Astrocyte (in vitro differentiated cells and primary cell): Measurements from ENCODE around the gene CD59. TPM values are rescaled to one million over a fixed set of nuclear protein-coding genes. Genes with fewer than 3 reads are reported as not detected.
"Not testable (repeated sequence)": the region's sequence is repeated elsewhere in the genome, so short reads cannot be mapped to it uniquely, and the experiment has no call there.

Experiments used
- DNase-seq: peaks from one replicate; pipeline ENCODE4 v3.0.0-alpha.2; 2010; ENCODE audit warnings: low read depth
- FAIRE-seq: peaks from 2 replicates; lab custom pipeline; 2011; peaks lifted over from hg19 to GRCh38; lab: Jason Lieb, UNC
- H2AFZ ChIP-seq: 2 replicates; pipeline ENCODE4 v1.6.0; 2012; ENCODE audit warnings: low read depth, low read length, inconsistent platforms
- H3K27ac ChIP-seq: 2 replicates; pipeline ENCODE4 v1.5.1; 2011; ENCODE audit warnings: low read depth, low read length, inconsistent platforms
- H3K27me3 ChIP-seq: 2 replicates; pipeline ENCODE4 v1.6.0; 2011; ENCODE audit warnings: low read length, inconsistent platforms; ENCODE audit not compliant: insufficient read depth
- H3K36me3 ChIP-seq: 2 replicates; pipeline ENCODE4 v1.5.1; 2011; ENCODE audit warnings: low read length, inconsistent platforms; ENCODE audit not compliant: insufficient read depth
- H3K4me1 ChIP-seq: 2 replicates; pipeline ENCODE4 v1.5.1; 2011; ENCODE audit warnings: low read length, inconsistent platforms; ENCODE audit not compliant: insufficient read depth
- H3K4me2 ChIP-seq: 2 replicates; pipeline ENCODE4 v1.6.0; 2012; ENCODE audit warnings: low read length, inconsistent platforms
- H3K4me3 ChIP-seq: 2 replicates; pipeline ENCODE4 v1.5.1; 2011; ENCODE audit warnings: low read depth, mild to moderate bottlenecking, low read length, inconsistent platforms; ENCODE audit not compliant: insufficient read depth
- H3K79me2 ChIP-seq: 2 replicates; pipeline ENCODE4 v1.6.0; 2012; ENCODE audit warnings: mild to moderate bottlenecking, low read length, inconsistent platforms; ENCODE audit not compliant: insufficient read depth
- H3K9ac ChIP-seq: 2 replicates; pipeline ENCODE4 v1.6.0; 2012; ENCODE audit warnings: mild to moderate bottlenecking, low read length, inconsistent platforms
- H3K9me3 ChIP-seq: 2 replicates; pipeline ENCODE4 v1.5.1; 2012; ENCODE audit warnings: low read depth, mild to moderate bottlenecking, low read length, inconsistent platforms; ENCODE audit not compliant: insufficient read depth
- H4K20me1 ChIP-seq: 2 replicates; pipeline ENCODE4 v1.6.0; 2012; ENCODE audit warnings: low read length, inconsistent platforms; ENCODE audit not compliant: insufficient read depth
- H3K27ac Mint-ChIP-seq: one replicate; pipeline ENCODE4 v1.8.0; 2021; ENCODE audit warnings: mild to moderate bottlenecking, mixed read lengths; ENCODE audit not compliant: unreplicated experiment
- H3K27me3 Mint-ChIP-seq: one replicate; pipeline ENCODE4 v1.8.0; 2021; ENCODE audit warnings: low read depth, mixed read lengths; ENCODE audit not compliant: unreplicated experiment
- H3K36me3 Mint-ChIP-seq: one replicate; pipeline ENCODE4 v1.8.0; 2021; ENCODE audit warnings: low read depth, mixed read lengths; ENCODE audit not compliant: unreplicated experiment
- H3K4me1 Mint-ChIP-seq: one replicate; pipeline ENCODE4 v1.8.0; 2021; ENCODE audit warnings: low read depth, mixed read lengths; ENCODE audit not compliant: unreplicated experiment
- H3K4me3 Mint-ChIP-seq: one replicate; pipeline ENCODE4 v1.8.0; 2021; ENCODE audit warnings: mild to moderate bottlenecking, moderate library complexity, mixed read lengths; ENCODE audit not compliant: unreplicated experiment
- H3K9me3 Mint-ChIP-seq: one replicate; pipeline ENCODE4 v1.8.0; 2021; ENCODE audit warnings: mild to moderate bottlenecking, mixed read lengths; ENCODE audit not compliant: unreplicated experiment
- EZH2 ChIP-seq: IDR thresholded peaks from 2 replicates; pipeline ENCODE4 v1.6.1; 2012; ENCODE audit warnings: mild to moderate bottlenecking, low read length, inconsistent platforms; ENCODE audit not compliant: insufficient read depth
- total RNA-seq: library from RNA; stranded (reverse); gene quantifications from 2 replicates; pipeline ENCODE4 v1.2.1, GENCODE V29; 2021
- TF ChIP-seq, protein P1 (sequence below): IDR thresholded peaks from 2 replicates; pipeline ENCODE4 v1.5.1; 2011; ENCODE audit warnings: low read depth, mild to moderate bottlenecking, inconsistent platforms, low read length, moderate library complexity; ENCODE audit not compliant: insufficient read depth

Gene CD59
- total RNA-seq, 1 donor from 2014 or later, result 587 TPM

DNA sequence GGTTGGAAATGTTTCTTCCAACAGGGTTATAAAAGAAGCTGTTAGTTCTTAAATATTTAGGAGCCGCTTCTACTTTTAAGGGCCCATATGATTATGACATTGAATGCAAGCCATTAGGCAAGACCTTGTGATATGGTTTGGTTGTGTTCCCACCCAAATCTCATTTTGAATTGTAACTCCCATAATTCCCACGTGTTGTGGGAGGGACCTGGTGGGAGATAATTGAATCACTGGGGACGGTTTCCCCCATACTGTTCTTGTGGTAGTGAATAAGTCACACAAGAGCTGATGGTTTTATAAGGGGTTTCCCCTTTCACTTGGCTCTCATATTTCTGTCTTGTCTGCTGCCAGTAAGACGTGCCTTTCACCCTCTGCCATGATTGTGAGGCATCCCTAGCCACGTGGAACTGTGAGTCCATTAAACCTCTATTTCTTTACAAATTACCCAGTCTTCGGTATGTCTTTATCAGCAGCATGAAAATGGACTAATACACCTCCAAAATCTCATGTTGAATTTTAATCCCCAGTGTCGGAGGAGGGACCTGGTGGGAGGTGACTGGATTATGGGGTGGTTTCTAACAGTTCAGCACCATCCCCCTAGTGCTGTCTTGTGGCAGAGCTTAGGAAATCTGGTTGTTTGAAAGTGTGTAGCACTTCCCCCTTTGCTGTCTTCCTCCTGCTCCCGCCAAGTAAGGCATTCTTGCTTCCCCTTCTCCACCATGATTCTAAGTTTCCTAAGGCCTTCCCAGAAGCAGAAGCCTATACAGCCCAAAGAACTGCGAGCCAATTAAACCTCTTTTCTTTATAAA is 4.3 kb downstream of the CD59 start:
- Mint-ChIP-seq H3K36me3 (peaks cover 18% of the 10 kb centered on the region), H3K4me3 (no peak overlapping the region), H3K9me3 (peaks cover 4% of the 10 kb centered on the region), H3K27ac (peak overlapping the region; percentile 79), H3K4me1 (peaks cover 36% of the 10 kb centered on the region), H3K27me3 (no peaks in the 10 kb centered on the region)
- FAIRE-seq (no peak), DNase-seq (peak; percentile 36)
- Histone ChIP-seq H3K27ac (no peak overlapping the region), H3K4me2 (peak overlapping the region; percentile 92), H2AFZ (no peak overlapping the region), H3K79me2 (peaks cover 90% of the 10 kb centered on the region), H3K9me3 (no peaks in the 10 kb centered on the region), H3K36me3 (peaks cover 22% of the 10 kb centered on the region), H3K4me3 (no peak overlapping the region), H3K27me3 (no peaks in the 10 kb centered on the region), H4K20me1 (peaks cover 63% of the 10 kb centered on the region), H3K4me1 (peaks cover 22% of the 10 kb centered on the region), H3K9ac (no peak overlapping the region)
- TF ChIP-seq, protein P1, sequence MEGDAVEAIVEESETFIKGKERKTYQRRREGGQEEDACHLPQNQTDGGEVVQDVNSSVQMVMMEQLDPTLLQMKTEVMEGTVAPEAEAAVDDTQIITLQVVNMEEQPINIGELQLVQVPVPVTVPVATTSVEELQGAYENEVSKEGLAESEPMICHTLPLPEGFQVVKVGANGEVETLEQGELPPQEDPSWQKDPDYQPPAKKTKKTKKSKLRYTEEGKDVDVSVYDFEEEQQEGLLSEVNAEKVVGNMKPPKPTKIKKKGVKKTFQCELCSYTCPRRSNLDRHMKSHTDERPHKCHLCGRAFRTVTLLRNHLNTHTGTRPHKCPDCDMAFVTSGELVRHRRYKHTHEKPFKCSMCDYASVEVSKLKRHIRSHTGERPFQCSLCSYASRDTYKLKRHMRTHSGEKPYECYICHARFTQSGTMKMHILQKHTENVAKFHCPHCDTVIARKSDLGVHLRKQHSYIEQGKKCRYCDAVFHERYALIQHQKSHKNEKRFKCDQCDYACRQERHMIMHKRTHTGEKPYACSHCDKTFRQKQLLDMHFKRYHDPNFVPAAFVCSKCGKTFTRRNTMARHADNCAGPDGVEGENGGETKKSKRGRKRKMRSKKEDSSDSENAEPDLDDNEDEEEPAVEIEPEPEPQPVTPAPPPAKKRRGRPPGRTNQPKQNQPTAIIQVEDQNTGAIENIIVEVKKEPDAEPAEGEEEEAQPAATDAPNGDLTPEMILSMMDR, result no peak
- no peak for TF ChIP-seq EZH2

DNA sequence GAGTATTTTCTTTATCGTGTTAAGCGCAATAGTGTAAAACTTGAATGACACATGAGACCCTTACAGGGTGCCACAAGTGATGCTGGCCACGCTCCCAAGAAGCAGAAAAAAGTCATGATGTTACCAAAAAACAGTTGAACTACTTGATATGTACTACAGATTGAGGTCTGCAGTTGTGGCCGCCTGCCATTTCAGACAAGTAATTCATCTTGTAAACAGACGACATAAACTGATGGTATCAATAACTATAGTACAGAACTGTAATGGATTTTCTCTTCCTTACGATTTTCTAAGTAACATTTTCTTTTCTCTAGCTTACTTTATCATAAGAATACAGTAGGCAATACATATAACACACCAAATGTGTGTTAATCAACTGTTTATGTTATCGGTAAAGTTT is 5.5 kb downstream of the CD59 start:
- no peak overlapping the region for H3K4me3 ChIP-seq
- H4K20me1 ChIP-seq, result peaks cover 65% of the 10 kb centered on the region
- Mint-ChIP-seq H3K4me1 (peaks cover 39% of the 10 kb centered on the region), H3K27me3 (no peaks in the 10 kb centered on the region), H3K4me3 (no peak overlapping the region), H3K9me3 (peaks cover 4% of the 10 kb centered on the region), H3K27ac (no peak overlapping the region), H3K36me3 (peaks cover 20% of the 10 kb centered on the region)
- no peak overlapping the region for H3K9ac ChIP-seq
- H3K9me3 ChIP-seq, result no peaks in the 10 kb centered on the region
- H3K27ac ChIP-seq, result no peak overlapping the region
- FAIRE-seq (no peak), DNase-seq (no peak)
- peaks cover 96% of the 10 kb centered on the region for H3K79me2 ChIP-seq
- no peaks in the 10 kb centered on the region for H3K27me3 ChIP-seq
- H2AFZ ChIP-seq, result no peak overlapping the region
- peaks cover 22% of the 10 kb centered on the region for H3K36me3 ChIP-seq
- peaks cover 18% of the 10 kb centered on the region for H3K4me1 ChIP-seq
- peak overlapping the region; percentile 28 for H3K4me2 ChIP-seq
- TF ChIP-seq, protein P1, result no peak
- TF ChIP-seq EZH2, result no peak

DNA sequence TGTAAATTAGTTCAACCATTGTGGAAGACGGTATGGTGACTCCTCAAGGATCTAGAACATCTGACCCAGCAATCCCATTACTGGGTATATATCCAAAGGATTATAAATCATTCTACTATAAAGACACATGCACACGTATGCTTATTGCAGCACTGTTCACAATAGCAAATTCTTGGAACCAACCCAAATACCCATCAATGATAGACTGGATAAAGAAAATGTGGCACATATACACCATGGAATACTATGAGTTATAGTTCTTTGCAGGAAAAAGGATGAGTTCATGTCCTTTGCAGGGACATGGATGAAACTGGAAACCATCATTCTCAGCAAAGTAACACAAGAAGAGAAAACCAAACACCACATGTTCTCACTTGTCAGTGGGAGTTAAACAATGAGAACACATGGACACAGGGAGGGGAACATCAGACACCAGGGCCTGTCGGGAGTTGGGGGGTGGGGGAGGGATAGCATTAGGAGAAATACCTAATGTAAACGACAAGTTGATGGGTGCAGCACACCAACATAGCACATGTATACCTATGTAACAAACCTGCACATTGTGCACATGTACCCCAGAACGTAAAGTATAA is 7.1 kb downstream of the CD59 start:
- Histone ChIP-seq H3K79me2 (peaks cover 96% of the 10 kb centered on the region), H4K20me1 (peaks cover 62% of the 10 kb centered on the region), H3K4me1 (peaks cover 25% of the 10 kb centered on the region), H3K36me3 (peaks cover 22% of the 10 kb centered on the region)
- not testable (repeated sequence) for H3K4me3 ChIP-seq, H3K27ac ChIP-seq, H3K9me3 Mint-ChIP-seq, FAIRE-seq, H3K27me3 Mint-ChIP-seq, H3K4me3 Mint-ChIP-seq, H2AFZ ChIP-seq, H3K9me3 ChIP-seq, H3K4me2 ChIP-seq, H3K27me3 ChIP-seq, DNase-seq, H3K27ac Mint-ChIP-seq, H3K9ac ChIP-seq
- peaks cover 20% of the 10 kb centered on the region for H3K36me3 Mint-ChIP-seq
- H3K4me1 Mint-ChIP-seq, result peaks cover 46% of the 10 kb centered on the region

DNA sequence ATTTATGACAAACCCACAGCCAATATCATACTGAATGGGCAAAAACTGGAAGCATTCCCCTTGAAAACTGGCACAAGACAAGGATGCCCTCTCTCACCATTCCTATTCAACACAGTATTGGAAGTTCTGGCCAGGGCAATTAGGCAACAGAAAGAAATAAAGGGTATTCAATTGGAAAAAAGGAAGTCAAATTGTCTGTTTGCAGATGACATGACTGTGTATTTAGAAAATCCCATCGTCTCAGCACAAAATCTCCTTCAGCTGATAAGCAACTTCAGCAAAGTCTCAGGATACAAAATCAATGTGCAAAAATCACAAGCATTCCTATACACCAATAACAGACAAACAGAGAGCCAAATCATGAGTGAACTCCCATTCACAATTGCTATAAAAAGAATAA is 8.7 kb downstream of the CD59 start:
- Histone ChIP-seq H3K79me2 (peaks cover 96% of the 10 kb centered on the region), H3K36me3 (peaks cover 14% of the 10 kb centered on the region), H3K4me1 (peaks cover 30% of the 10 kb centered on the region), H4K20me1 (peaks cover 58% of the 10 kb centered on the region)
- not testable (repeated sequence) for H3K4me3 ChIP-seq, H3K4me2 ChIP-seq, H3K4me3 Mint-ChIP-seq, H3K27me3 ChIP-seq, H3K9me3 ChIP-seq, H3K9me3 Mint-ChIP-seq, H3K9ac ChIP-seq, DNase-seq, H3K27ac Mint-ChIP-seq, H2AFZ ChIP-seq, H3K27ac ChIP-seq, H3K27me3 Mint-ChIP-seq, FAIRE-seq
- Mint-ChIP-seq H3K36me3 (peaks cover 17% of the 10 kb centered on the region), H3K4me1 (peaks cover 54% of the 10 kb centered on the region)
